H9 (cell line): Measurements from ENCODE around the gene TELO2. TPM values are rescaled to one million over a fixed set of nuclear protein-coding genes. Genes with fewer than 3 reads are reported as not detected.

Experiments used
- DNase-seq: peaks from one replicate; pipeline ENCODE4 v3.0.0-alpha.2; 2017
- H2AFZ ChIP-seq: one replicate; pipeline ENCODE4 v1.6.1; 2013; ENCODE audit warnings: mild to moderate bottlenecking, low read length, control low read depth, moderate library complexity
- H2AK5ac ChIP-seq: 2 replicates; pipeline ENCODE4 v1.6.1; 2013; ENCODE audit warnings: low read length, control low read depth, mixed read lengths; ENCODE audit not compliant: insufficient read length
- H2BK120ac ChIP-seq: one replicate; pipeline ENCODE4 v1.6.1; 2013; ENCODE audit warnings: low read depth, mild to moderate bottlenecking, low read length, control low read depth, inconsistent platforms; ENCODE audit not compliant: poor library complexity, severe bottlenecking
- H2BK12ac ChIP-seq: 2 replicates; pipeline ENCODE4 v1.6.1; 2013; ENCODE audit warnings: low read length, control low read depth, mixed read lengths, low read depth; ENCODE audit not compliant: insufficient read length
- H2BK15ac ChIP-seq: 2 replicates; pipeline ENCODE4 v1.6.1; 2013; ENCODE audit warnings: low read depth, low read length, control low read depth
- H2BK20ac ChIP-seq: one replicate; pipeline ENCODE4 v1.6.1; 2013; ENCODE audit warnings: low read depth, mild to moderate bottlenecking, low read length, control low read depth, inconsistent platforms; ENCODE audit not compliant: poor library complexity, severe bottlenecking
- H2BK5ac ChIP-seq: 2 replicates; pipeline ENCODE4 v1.6.1; 2013; ENCODE audit warnings: low read length, control low read depth, mixed read lengths; ENCODE audit not compliant: insufficient read length
- H3K14ac ChIP-seq: 2 replicates; pipeline ENCODE4 v1.6.1; 2013; ENCODE audit warnings: low read length, control low read depth; ENCODE audit not compliant: insufficient read depth
- H3K18ac ChIP-seq: 2 replicates; pipeline ENCODE4 v1.6.1; 2013; ENCODE audit warnings: low read depth, mild to moderate bottlenecking, mixed read lengths, low read length, control low read depth; ENCODE audit not compliant: insufficient read length
- H3K23ac ChIP-seq: 2 replicates; pipeline ENCODE4 v1.6.1; 2013; ENCODE audit warnings: low read length, control low read depth, mixed read lengths, low read depth; ENCODE audit not compliant: insufficient read length
- H3K23me2 ChIP-seq: 2 replicates; pipeline ENCODE4 v1.6.1; 2013; ENCODE audit warnings: low read depth, mild to moderate bottlenecking, mixed read lengths, low read length, control low read depth; ENCODE audit not compliant: insufficient read length, poor library complexity, severe bottlenecking
- H3K27ac ChIP-seq: 2 replicates; pipeline ENCODE4 v1.5.1; 2013; ENCODE audit warnings: low read length, control low read depth, mixed read lengths, low read depth; ENCODE audit not compliant: insufficient read length
- H3K27me3 ChIP-seq: 2 replicates; pipeline ENCODE4 v1.6.1; 2013; ENCODE audit warnings: low read length, control low read depth, inconsistent platforms; ENCODE audit not compliant: insufficient read depth
- H3K4ac ChIP-seq: 2 replicates; pipeline ENCODE4 v1.6.1; 2013; ENCODE audit warnings: low read depth, mild to moderate bottlenecking, control low read depth, inconsistent platforms, low read length, moderate library complexity
- H3K4me1 ChIP-seq: 2 replicates; pipeline ENCODE4 v1.6.1; 2013; ENCODE audit warnings: low read length, control low read depth, inconsistent platforms; ENCODE audit not compliant: insufficient read depth
- H3K4me2 ChIP-seq: 2 replicates; pipeline ENCODE4 v1.6.1; 2013; ENCODE audit warnings: low read length, control low read depth, mixed read lengths; ENCODE audit not compliant: insufficient read length, insufficient read depth
- H3K56ac ChIP-seq: 2 replicates; pipeline ENCODE4 v1.6.1; 2013; ENCODE audit warnings: low read depth, mild to moderate bottlenecking, mixed read lengths, low read length, control low read depth; ENCODE audit not compliant: insufficient read length
- H3K79me1 ChIP-seq: 2 replicates; pipeline ENCODE4 v1.6.1; 2013; ENCODE audit warnings: low read depth, mild to moderate bottlenecking, moderate library complexity, low read length, control low read depth, inconsistent platforms; ENCODE audit not compliant: insufficient read depth, poor library complexity, severe bottlenecking
- H3K79me2 ChIP-seq: 2 replicates; pipeline ENCODE4 v1.6.1; 2013; ENCODE audit warnings: low read length, control low read depth, inconsistent platforms; ENCODE audit not compliant: insufficient read depth
- H3K9ac ChIP-seq: 2 replicates; pipeline ENCODE4 v1.6.1; 2013; ENCODE audit warnings: low read length, control low read depth, mixed read lengths; ENCODE audit not compliant: insufficient read length; ENCODE audit errors: extremely low read depth
- H3K9me3 ChIP-seq: one replicate; pipeline ENCODE4 v1.6.1; 2013; ENCODE audit warnings: low read depth, low read length, inconsistent platforms; ENCODE audit not compliant: control insufficient read depth
- H3T11ph ChIP-seq: one replicate; pipeline ENCODE4 v1.6.1; 2013; ENCODE audit warnings: mild to moderate bottlenecking, low read length, control low read depth, inconsistent platforms
- H4K20me1 ChIP-seq: one replicate; pipeline ENCODE4 v1.6.1; 2013; ENCODE audit not compliant: control insufficient read depth, insufficient read length, insufficient read depth
- H4K5ac ChIP-seq: 2 replicates; pipeline ENCODE4 v1.6.1; 2013; ENCODE audit warnings: low read depth, mild to moderate bottlenecking, mixed read lengths, low read length, control low read depth; ENCODE audit not compliant: insufficient read length
- H4K8ac ChIP-seq: replicated peaks from 2 replicates; pipeline ENCODE4 v1.6.1; 2013; ENCODE audit warnings: low read length, control low read depth, mixed read lengths, low read depth; ENCODE audit not compliant: insufficient read length
- H4K91ac ChIP-seq: 2 replicates; pipeline ENCODE4 v1.6.1; 2013; ENCODE audit warnings: low read depth, mild to moderate bottlenecking, moderate library complexity, mixed read lengths, low read length, control low read depth; ENCODE audit not compliant: insufficient read length
- H3K27ac Mint-ChIP-seq, 3 experiments: 2 replicates in 2 of 3; 3 replicates in 1 of 3; pipeline ENCODE4 v1.8.0; 2020 to 2021; ENCODE audit warnings: mixed read lengths in 3 of 3, mild to moderate bottlenecking in 1 of 3, moderate library complexity in 1 of 3
- H3K27me3 Mint-ChIP-seq: 2 replicates; pipeline ENCODE4 v1.8.0; 2021; ENCODE audit warnings: low read depth, mild to moderate bottlenecking, moderate library complexity, mixed read lengths
- H3K36me3 Mint-ChIP-seq, 3 experiments: 2 replicates in 2 of 3; 3 replicates in 1 of 3; pipeline ENCODE4 v1.8.0; 2020 to 2021; ENCODE audit warnings: low read depth in 3 of 3, mixed read lengths in 3 of 3; ENCODE audit not compliant: insufficient read depth in 1 of 3
- H3K4me1 Mint-ChIP-seq, 2 experiments: 2 replicates each; pipeline ENCODE4 v1.8.0; 2020; ENCODE audit warnings: mixed read lengths in 2 of 2
- H3K4me3 Mint-ChIP-seq, 2 experiments: 2 replicates in 1 of 2; 3 replicates in 1 of 2; pipeline ENCODE4 v1.8.0; 2020 to 2021; ENCODE audit warnings: mild to moderate bottlenecking in 2 of 2, mixed read lengths in 2 of 2, moderate library complexity in 1 of 2
- H3K9me3 Mint-ChIP-seq, 2 experiments: 2 replicates in 1 of 2; 3 replicates in 1 of 2; pipeline ENCODE4 v1.8.0; 2020; ENCODE audit warnings: mild to moderate bottlenecking in 2 of 2, mixed read lengths in 2 of 2, moderate library complexity in 1 of 2
- WGBS: extraction: QIAGEN DNeasy Blood & Tissue Kit; methylation state at CpG from one replicate; pipeline ENCODE4 v1.1.7; 2013; ENCODE audit warnings: missing lambda C conversion rate, low lambda C conversion rate, mixed read lengths; ENCODE audit not compliant: insufficient read length; ENCODE audit errors: extremely low coverage; 5-methylcytosine and 5-hydroxymethylcytosine counted together
- total RNA-seq: library from RNA; stranded (reverse); gene quantifications from 2 replicates; pipeline ENCODE4 v1.2.1, GENCODE V29; 2021
- TF ChIP-seq, protein P1 (sequence below): fragments of 200-600 bp; sonication (generic); conservative IDR thresholded peaks from 3 replicates; pipeline ENCODE4 v1.8.0; 2021; ENCODE audit warnings: antibody characterized with exemption, mild to moderate bottlenecking

Gene TELO2
- total RNA-seq, 1 experiment from 2014 or later: 98.9 TPM

DNA sequence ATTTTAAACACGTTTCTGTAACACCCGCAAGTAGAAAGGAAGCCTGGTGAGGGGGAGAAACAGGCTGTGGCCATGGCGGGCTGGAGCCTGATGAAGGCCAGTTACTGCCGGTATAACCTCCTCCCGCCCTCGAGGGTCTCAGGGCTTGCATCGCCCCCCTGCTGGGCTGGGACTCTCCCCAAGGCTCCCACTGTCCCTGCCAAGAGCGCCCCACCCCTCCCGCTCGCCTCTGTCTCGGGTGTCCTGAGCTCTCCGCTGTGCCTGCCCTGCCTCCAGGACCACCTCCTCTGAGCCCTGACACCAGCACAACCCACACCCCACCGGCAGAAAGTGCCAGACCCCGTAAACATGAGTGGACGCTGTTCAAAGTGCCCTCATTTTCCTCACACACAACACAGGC lies 59.0 kb downstream of the TELO2 start:
- Histone ChIP-seq H3K4ac (no peak overlapping the region), H2BK15ac (no peak overlapping the region), H2BK120ac (no peak overlapping the region), H2BK5ac (no peak overlapping the region), H2BK12ac (no peak overlapping the region), H3K79me1 (no peaks in the 10 kb centered on the region), H3K14ac (no peak overlapping the region), H3K9ac (no peak overlapping the region), H2AK5ac (no peak overlapping the region), H3K18ac (no peak overlapping the region), H3K23ac (no peak overlapping the region), H3K27ac (no peak overlapping the region), H3K9me3 (no peaks in the 10 kb centered on the region), H3K4me2 (no peak overlapping the region), H3K79me2 (no peaks in the 10 kb centered on the region), H3K27me3 (no peaks in the 10 kb centered on the region), H2BK20ac (no peak overlapping the region), H4K5ac (no peak overlapping the region), H4K20me1 (no peaks in the 10 kb centered on the region), H3T11ph (no peak overlapping the region), H3K4me1 (no peaks in the 10 kb centered on the region), H3K23me2 (no peaks in the 10 kb centered on the region), H2AFZ (no peak overlapping the region), H4K8ac (no peak overlapping the region), H3K56ac (no peak overlapping the region), H4K91ac (no peak overlapping the region)
- TF ChIP-seq, protein P1, sequence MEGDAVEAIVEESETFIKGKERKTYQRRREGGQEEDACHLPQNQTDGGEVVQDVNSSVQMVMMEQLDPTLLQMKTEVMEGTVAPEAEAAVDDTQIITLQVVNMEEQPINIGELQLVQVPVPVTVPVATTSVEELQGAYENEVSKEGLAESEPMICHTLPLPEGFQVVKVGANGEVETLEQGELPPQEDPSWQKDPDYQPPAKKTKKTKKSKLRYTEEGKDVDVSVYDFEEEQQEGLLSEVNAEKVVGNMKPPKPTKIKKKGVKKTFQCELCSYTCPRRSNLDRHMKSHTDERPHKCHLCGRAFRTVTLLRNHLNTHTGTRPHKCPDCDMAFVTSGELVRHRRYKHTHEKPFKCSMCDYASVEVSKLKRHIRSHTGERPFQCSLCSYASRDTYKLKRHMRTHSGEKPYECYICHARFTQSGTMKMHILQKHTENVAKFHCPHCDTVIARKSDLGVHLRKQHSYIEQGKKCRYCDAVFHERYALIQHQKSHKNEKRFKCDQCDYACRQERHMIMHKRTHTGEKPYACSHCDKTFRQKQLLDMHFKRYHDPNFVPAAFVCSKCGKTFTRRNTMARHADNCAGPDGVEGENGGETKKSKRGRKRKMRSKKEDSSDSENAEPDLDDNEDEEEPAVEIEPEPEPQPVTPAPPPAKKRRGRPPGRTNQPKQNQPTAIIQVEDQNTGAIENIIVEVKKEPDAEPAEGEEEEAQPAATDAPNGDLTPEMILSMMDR: no peak
- peak overlapping the region; percentile 2 to 91 (median 5); a peak in 4 of 7 replicates for H3K27ac Mint-ChIP-seq
- no peaks in the 10 kb centered on the region for H3K4me1 Mint-ChIP-seq
- DNase-seq: no peak
- WGBS: no CpG with 5 or more reads among the region's 15 CpGs
- no peak overlapping the region for H3K4me3 Mint-ChIP-seq
- peaks cover 2 to 7% (median 4%) of the 10 kb centered on the region in 3 experiments; a peak in 6 of 7 replicates for H3K36me3 Mint-ChIP-seq
- H3K27me3 Mint-ChIP-seq: no peaks in the 10 kb centered on the region
- H3K9me3 Mint-ChIP-seq: no peaks in the 10 kb centered on the region
